B cell (primary cell): ENCODE measurements around the gene MLKL.

Source experiments
- CTCF ChIP-seq: fragments of 200-600 bp; IDR thresholded peaks from one replicate; pipeline ENCODE4 v1.8.0; 2022; ENCODE audit warnings: antibody characterized with exemption, mild to moderate bottlenecking
- EZH2 ChIP-seq: IDR thresholded peaks from 2 replicates; pipeline ENCODE4 v1.6.1; 2012; ENCODE audit warnings: borderline replicate concordance, low read depth, mild to moderate bottlenecking, moderate library complexity, low read length; ENCODE audit not compliant: insufficient read depth, poor library complexity, severe bottlenecking

GRCh38 chr16:74654536-74655050 is 46.1 kb downstream of the MLKL start:
- TF ChIP-seq CTCF (no peak), EZH2 (no peak)
